Stimulated activated CD8-positive, alpha-beta memory T cell treated with anti-CD3 and anti-CD28 coated beads, Interleukin-2, amount 100 ng/mL, for 48 hours (primary cell): ENCODE measurements around the gene FRMD1.

Experiments used
- DNase-seq, 2 donors: peaks; one replicate each; pipeline ENCODE4 v3.0.0-alpha.2; 2020; ENCODE audit warnings: low read depth in 2 of 2

Gene FRMD1

GRCh38 chr6:168027521-168027920 is 51.5 kb downstream of the FRMD1 start:
- no peak for DNase-seq

- DNase-seq: no peak
Measured at GRCh38 chr6:168026925-168027324, 52.1 kb downstream of the FRMD1 start.

GRCh38 chr6:168025831-168026710 is 52.9 kb downstream of the FRMD1 start:
- no peak for DNase-seq

GRCh38 chr6:168024951-168025510 is 54.0 kb downstream of the FRMD1 start:
- DNase-seq: no peak

- no peak for DNase-seq
Measured at GRCh38 chr6:168022488-168023321, 56.3 kb downstream of the FRMD1 start.

- no peak for DNase-seq
Measured at GRCh38 chr6:168021581-168021980, 57.4 kb downstream of the FRMD1 start.

GRCh38 chr6:168020242-168020641 is 58.8 kb downstream of the FRMD1 start:
- DNase-seq: no peak

GRCh38 chr6:168018664-168019063 is 60.3 kb downstream of the FRMD1 start:
- DNase-seq: no peak

GRCh38 chr6:168017629-168018028 is 61.4 kb downstream of the FRMD1 start:
- DNase-seq: no peak

GRCh38 chr6:168016721-168017525 is 62.1 kb downstream of the FRMD1 start:
- DNase-seq: no peak

- no peak for DNase-seq
Measured at GRCh38 chr6:168016176-168016620, 62.8 kb downstream of the FRMD1 start.

- DNase-seq: no peak
Measured at GRCh38 chr6:168015482-168016175, 63.4 kb downstream of the FRMD1 start.

- DNase-seq: no peak
Measured at GRCh38 chr6:168015009-168015408, 64.0 kb downstream of the FRMD1 start.

- no peak for DNase-seq
Measured at GRCh38 chr6:168014428-168014827, 64.6 kb downstream of the FRMD1 start.

GRCh38 chr6:168013250-168013915 is 65.6 kb downstream of the FRMD1 start:
- DNase-seq: no peak

- no peak for DNase-seq
Measured at GRCh38 chr6:168012431-168013249, 66.4 kb downstream of the FRMD1 start.

- no peak for DNase-seq
Measured at GRCh38 chr6:168011291-168011690, 67.7 kb downstream of the FRMD1 start.

- DNase-seq: no peak
Measured at GRCh38 chr6:168009331-168009730, 69.7 kb downstream of the FRMD1 start.

- DNase-seq: no peak
Measured at GRCh38 chr6:168007592-168008338, 71.2 kb downstream of the FRMD1 start.
